HG02970 (cell line): ENCODE measurements around the gene GLYR1.
A peak's percentile ranks its signal among the peaks of the same experiment; 100 is the strongest.

Experiments
- ATAC-seq: cut with Tn5 transposase; IDR thresholded peaks from one replicate; pipeline ENCODE4 v1.9.1; 2021; ENCODE audit warnings: mild to moderate bottlenecking, moderate library complexity, moderate number of reproducible peaks; ENCODE audit not compliant: unreplicated experiment, low FRiP score

The GLYR1 gene

DNA sequence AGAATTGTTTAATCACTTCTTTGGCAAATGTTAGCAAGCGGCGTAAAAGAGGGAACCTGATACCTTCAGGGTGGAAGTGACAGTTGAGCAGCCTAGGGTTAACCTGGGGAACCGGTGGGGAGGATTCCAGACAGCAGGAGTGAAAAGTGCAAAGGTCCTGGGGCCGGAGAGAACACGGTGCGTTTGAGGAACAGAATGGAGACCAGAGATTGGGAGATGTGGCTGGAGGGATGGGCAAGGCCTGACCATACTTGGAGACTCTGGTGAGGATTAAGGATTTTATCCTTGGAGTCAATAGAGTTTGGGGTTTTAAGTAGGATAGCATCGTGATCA lies 77.8 kb downstream of the GLYR1 start:
- ATAC-seq = no peak

DNA sequence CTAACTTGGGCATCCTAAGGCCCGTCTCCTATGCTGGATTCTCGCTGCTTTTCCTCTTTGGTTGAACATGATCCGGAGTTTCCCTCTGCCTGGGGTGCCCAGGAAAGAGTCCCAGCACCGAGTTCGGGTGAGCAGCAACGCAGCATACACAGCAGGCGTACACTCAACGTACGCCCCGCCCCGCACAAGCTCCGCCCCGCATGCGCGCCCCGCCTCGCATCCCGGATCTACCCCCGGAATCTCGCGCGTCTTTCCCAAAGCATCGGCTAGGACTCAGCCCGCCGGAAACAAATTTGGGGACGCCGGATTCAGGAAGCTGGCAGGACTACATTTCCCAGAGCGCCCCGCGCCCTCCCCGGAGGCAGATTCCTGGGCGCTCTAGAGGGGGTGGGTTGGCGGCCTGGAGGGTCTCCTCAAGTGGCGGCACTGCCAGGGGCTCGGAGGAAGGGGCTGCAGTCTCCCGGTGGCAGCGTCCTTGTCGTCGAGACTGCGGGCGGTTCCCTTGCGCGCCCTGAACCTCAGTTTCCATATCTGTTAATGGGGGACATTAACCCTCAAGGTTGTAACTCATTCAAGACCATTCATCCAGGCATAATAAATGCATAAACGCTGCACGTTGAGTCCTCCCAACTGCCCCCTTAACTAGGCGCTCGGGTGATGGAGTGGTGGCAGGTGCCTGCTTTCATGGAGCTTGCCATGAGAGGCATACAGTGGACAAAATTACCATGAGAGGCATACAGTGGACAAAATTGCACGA lies 78.4 kb downstream of the GLYR1 start:
- ATAC-seq = no peak

DNA sequence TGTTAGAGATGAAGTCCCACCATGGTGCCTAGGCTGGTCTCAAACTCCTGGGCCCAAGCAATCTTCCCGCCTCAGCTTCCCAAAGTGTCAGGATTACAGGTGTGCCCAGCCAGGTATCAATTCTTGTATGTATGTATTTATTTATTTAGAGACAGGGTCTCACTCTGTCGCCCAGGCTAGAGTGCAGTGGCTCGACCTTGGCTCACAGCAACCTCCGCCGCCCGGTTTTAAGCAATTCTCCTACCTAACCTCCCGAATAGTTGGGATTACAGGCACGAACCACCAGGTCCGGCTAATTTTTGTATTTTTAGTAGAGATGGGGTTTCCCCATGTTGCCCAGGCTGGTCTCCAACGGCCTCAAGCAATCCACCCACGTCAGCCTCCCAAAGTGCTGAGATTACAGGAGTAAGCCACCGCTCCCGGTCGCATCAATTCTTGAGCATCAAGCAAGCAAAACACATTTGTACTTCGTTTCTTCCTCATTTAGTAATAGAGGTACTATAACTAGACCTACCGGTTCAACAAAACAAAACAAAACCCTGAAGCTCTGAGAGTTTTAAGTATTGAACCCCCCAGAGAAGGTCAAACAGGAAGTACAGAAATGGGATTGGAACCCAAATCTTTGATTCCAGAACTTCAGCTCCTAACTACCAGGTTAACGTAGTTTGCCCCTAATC lies 79.1 kb downstream of the GLYR1 start:
- ATAC-seq = no peak

DNA sequence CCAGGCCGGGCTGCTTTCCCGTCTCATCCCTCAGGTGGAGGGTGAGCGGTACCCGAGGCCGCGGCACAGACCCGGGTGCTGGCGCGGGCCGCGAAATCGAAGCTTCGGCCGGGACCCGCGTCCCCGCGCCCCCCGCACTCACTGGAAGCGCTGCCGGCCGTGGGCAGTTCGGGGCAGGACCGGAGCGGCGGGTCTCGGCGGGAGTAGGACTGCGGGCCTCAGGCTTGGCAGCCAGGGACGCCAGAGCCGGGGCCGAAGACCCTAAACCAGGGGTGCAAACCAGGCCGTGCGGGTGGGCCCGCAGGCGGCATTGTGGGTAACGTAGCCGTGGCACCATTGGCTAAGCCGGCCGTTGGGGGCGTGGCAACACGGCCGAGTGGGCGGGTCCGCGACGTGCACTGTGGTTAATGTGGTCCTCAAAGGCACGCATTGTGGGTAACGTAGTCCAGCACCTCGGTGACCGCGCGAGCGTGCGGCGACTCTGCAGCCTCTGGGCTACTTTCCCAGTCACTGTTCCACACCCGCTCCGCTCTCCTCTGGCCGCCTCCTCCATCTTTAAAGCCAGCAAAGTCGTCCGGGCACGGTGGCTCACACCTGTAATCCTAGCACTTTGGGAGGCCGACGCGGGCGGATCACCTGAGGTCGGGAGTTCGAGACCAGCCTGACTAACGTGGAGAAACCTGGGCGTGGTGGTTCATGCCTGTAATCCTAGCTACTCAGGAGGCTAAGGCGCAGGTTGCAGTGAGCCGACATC lies 80.0 kb downstream of the GLYR1 start, which contains the start of gene ZNF500:
ZNF500 (minus strand) TSS at position 288 of the 754 bp plus-strand sequence. CDS start 1,184 bp downstream, outside the sequence.
- ATAC-seq = peak; percentile 83

DNA sequence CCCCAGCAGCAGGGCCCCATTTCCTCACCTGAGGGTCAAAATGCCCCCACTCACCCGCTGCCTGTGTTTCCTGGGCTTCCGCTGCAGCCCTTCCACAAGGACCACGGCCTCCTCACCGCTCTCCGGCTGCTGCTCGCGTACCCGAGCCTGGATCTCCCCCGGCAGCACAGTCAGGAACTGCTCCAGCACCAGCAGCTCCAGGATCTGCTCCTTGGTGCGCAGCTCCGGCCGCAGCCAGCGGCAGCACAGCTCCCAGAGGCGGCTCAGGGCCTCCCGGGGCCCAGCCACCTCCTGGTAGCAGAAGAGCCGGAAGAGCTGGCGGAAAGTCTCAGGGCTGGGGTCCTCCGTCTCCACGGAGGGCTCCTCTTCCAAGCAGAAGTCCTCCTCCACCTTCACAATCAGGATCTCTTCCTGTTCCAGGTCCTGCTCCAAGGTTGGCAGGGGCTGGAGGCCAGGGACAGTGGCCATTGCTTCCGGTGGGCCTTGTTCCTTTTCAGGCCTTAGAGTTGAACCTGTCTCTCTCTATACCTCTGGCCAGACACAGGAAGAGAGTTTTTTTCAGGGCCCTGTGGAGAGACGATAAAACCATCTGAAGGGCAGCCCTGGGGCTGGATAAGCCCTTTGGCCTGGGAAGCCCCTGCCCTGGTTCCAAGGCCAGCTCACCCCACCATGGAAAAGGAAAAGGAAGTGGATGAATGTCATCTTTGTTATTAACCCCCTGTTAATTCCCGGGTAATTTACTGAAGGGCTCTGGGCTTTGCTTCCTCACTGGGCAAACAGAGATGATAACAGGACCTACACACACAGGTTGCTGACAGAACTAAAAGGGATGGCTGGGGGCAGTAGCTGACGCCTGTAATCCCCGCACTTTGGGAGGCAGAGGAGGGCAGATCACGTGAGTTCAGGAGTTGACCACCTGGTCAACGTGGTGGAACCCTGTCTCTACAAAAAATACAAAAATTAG lies 81.3 kb downstream of the GLYR1 start:
- no peak for ATAC-seq

DNA sequence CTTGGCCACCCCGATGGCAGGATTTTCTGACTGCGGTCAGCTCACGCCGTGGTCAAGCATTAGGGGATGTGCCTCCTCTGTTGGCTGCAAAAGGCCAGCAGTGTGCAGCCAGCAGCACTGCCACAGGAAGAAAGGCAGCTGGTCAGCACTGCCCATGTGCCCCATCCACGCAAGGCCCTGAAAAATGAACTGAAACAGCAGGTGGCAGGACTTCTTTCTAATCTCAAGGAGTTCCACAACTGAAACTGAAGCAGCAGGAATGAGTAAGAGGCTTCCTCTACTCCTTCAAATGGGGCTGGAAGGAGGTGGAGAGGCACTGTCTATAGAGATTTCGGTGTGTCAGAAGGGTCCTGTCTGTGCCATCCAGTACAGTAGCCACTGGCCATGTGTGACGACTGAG lies 83.3 kb downstream of the GLYR1 start:
- no peak for ATAC-seq

- no peak for ATAC-seq
These were observed 84.9 kb downstream of the GLYR1 start for GRCh38 chr16:4762205-4762604.

DNA sequence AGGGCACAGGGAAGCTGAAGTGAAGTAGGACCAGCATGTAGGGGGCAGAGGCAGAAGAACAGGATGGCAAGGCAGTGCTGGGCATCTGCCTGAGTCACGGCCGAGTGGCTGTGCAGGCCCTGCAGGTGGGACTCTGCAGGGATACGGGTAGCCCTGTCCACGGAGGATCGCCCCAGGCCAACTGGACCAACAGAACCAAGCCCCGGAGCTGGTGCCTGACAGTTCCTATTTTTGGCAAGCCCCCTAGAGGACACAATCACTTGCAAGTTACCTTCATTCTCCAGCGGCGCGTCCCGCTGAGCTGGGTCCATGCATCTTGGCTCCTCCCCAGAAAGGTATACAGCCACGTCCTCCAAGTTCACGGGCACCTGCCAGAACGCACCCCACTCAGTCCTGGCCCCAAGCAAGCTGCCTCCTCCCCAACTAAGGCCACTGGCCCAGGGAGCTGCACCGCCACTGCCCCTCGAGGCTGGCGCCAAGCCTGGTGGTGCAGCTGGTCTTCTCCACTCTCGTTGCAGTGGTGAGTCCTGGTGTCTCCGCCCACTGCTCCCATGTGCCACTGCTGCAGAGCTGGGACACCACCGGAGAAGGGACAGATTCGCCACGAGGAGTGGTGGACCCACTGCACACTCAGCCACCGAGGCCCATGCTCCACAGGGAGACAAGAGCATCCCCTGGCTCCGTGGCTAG lies 86.7 kb downstream of the GLYR1 start:
- ATAC-seq = no peak

DNA sequence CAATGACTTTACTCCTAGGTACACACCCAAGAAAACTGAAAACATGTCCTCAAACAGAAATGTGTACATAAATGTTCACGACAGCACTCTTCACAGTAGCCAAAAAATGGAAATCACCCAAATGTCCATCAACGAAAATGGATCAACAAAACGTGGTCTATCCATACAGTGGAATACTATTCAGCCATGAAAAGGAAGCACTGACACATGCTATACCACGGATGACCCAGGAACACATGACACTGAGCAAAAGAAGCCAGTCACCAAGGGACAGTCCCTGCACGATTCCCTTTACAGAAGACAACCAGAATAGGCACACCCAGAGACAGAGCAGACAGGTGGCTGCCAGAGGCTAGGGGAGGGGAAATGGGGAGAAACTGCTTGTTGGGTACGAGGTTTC lies 91.4 kb downstream of the GLYR1 start:
- ATAC-seq = no peak

DNA sequence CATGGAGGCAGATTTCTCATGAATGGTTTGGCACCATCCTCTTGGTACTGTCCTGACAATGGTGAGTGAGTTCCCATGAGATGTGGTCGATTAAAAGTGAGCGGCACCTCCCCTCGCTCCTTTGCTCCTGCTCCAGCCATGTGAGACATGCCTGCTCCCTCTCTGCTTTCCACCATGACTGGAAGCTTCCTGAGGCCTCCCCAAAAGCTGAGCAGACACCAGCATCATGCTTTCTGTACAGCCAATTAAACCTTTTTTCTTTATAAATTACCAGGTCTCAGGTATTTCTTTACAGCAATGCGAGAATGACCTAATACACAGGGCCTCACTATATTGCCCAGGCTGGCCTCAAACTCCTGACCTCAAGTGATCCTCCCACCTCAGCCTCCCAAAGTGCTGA lies 92.2 kb downstream of the GLYR1 start:
- no peak for ATAC-seq

DNA sequence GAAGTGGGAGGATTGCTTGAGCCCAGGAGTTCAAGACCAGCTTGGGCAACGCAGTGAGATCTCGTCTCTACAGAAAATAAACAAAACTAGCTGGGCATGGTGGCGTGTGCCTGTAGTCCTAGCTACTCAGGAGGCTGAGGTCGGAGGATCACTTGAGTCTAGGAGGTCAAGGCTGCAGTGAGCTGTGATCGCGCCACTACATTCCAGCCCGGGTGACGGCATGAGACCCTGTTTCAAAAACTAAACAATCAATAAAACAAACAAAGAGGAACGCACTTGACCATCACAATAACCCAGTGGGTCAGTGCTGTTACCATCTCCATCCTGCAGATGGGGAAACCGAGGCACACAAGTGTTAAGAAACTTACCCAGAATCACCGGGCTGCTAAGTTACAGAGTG lies 93.9 kb downstream of the GLYR1 start:
- ATAC-seq = no peak
